Stimulated activated CD4-positive, alpha-beta T cell treated with anti-CD3 and anti-CD28 coated beads, Interleukin-15, amount 100 ng/mL, for 48 hours (primary cell): ENCODE measurements around the gene OR10H5.
"Not testable (repeated sequence)": the region's sequence is repeated elsewhere in the genome, so short reads cannot be mapped to it uniquely, and the experiment has no call there.

Experiments
- DNase-seq, 2 donors: peaks; one replicate each; pipeline ENCODE4 v3.0.0-alpha.2; 2020; ENCODE audit warnings: low read depth in 2 of 2

OR10H5 gene

GRCh38 chr19:15787611-15788155 is at the start of gene OR10H5:
Gene OR10H5 (plus strand): TSS chr19:15787661. CDS start chr19:15794049, 6,388 bp downstream.
- no peak for DNase-seq

- DNase-seq: no peak
These were observed 49.7 kb upstream of the OR10H5 start, which contains the start of gene OR10H3 for GRCh38 chr19:15737722-15738121. Gene OR10H3 (plus strand): TSS chr19:15737985. CDS start chr19:15741393, 3,408 bp downstream.

GRCh38 chr19:15740785-15741184 is 46.7 kb upstream of the OR10H5 start:
- no peak for DNase-seq

- no peak for DNase-seq
These were observed 39.2 kb upstream of the OR10H5 start for GRCh38 chr19:15748239-15748638.

- DNase-seq: no peak
These were observed 29.1 kb upstream of the OR10H5 start for GRCh38 chr19:15758379-15758778.

GRCh38 chr19:15759962-15760565 is 27.4 kb upstream of the OR10H5 start:
- DNase-seq: no peak

- no peak for DNase-seq
These were observed 17.9 kb upstream of the OR10H5 start for GRCh38 chr19:15769586-15769985.

- DNase-seq: not testable (repeated sequence)
These were observed 13.3 kb upstream of the OR10H5 start for GRCh38 chr19:15774159-15774558.

GRCh38 chr19:15775249-15775648 is 12.2 kb upstream of the OR10H5 start:
- DNase-seq: no peak

- no peak for DNase-seq
These were observed 11.2 kb upstream of the OR10H5 start for GRCh38 chr19:15776264-15776663.

GRCh38 chr19:15776991-15777970 is 10.2 kb upstream of the OR10H5 start:
- no peak for DNase-seq

- DNase-seq: no peak
These were observed 7.5 kb upstream of the OR10H5 start for GRCh38 chr19:15779756-15780476.

- no peak for DNase-seq
These were observed 6.6 kb upstream of the OR10H5 start for GRCh38 chr19:15780610-15781418.

GRCh38 chr19:15781661-15782060 is 5.8 kb upstream of the OR10H5 start:
- no peak for DNase-seq

- DNase-seq: no peak
These were observed 5.2 kb upstream of the OR10H5 start for GRCh38 chr19:15782211-15782610.

- DNase-seq: not testable (repeated sequence)
These were observed 4.6 kb upstream of the OR10H5 start for GRCh38 chr19:15782896-15783295.

- no peak for DNase-seq
These were observed 1.3 kb downstream of the OR10H5 start for GRCh38 chr19:15788594-15789270.

GRCh38 chr19:15790096-15790495 is 2.6 kb downstream of the OR10H5 start:
- no peak for DNase-seq

- not testable (repeated sequence) for DNase-seq
These were observed 6.8 kb downstream of the OR10H5 start for GRCh38 chr19:15794279-15794678.

- no peak for DNase-seq
These were observed 22.9 kb downstream of the OR10H5 start for GRCh38 chr19:15810335-15810734.
